ENCODE data around the gene GARIN5B.
"Not testable (repeated sequence)": the region's sequence is repeated elsewhere in the genome, so short reads cannot be mapped to it uniquely, and the experiment has no call there.

GARIN5B gene
- 0 to 0.28 reads per million in 2 donors for total RNA-seq

DNA sequence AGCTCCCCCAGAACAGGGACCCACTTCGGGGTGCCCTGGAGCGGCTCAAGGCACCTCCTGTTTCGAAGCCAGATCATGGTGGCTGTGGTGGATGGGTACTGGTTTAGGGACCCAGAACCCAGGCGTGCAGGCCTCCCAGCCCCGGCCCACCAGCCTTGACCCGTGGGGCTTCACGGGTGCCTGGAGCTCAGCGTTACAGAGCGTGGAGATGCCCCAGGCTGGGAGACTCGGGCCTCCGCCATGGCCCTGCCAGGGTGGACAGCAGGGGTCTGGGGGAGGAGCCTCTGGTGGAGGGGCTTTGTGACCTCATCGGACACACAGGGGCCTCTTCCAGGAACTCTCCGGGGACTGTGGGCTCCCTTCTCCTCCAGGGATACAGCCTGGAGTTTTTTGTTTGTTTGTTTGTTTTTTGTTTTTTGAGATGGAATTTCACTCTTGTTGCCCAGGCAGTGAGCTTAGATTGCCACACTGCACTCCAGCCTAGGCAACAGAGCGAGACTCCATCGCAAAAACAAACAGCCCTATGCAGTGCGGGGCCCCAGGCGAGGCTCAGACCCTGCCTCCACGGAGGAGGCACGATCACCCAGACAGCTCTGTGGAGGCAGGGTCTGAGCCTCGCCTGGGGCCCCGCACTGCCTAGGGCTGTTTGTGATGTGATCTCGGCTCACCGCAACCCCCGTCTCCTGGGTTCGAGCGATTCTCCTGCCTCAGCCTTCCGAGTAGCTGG lies at the start of gene GARIN5B:
GARIN5B (minus strand) TSS at position 271 of the 727 bp plus-strand sequence; CDS start at position 77, 194 bp downstream.
- DNase-seq: no peak

DNA sequence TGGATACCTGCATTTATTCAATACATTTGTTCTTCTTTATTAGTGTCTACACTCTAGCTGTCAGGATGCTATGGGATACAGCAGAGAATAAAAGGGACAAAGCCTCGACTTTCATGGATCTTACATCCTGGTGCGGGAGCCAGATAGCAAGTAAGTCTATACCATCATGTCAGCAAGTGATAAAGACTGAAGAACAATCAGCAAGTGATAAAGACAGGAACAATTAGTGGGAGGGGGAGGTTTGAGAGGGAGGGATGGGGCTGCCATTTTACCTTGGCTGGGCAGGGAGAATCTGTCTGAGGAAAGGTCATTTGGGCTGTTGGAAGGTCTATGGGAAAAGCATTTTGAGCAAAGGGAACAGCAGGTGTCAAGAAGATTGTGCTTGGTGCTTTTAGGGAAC lies 47.1 kb upstream of the GARIN5B start:
- no peak for DNase-seq

DNA sequence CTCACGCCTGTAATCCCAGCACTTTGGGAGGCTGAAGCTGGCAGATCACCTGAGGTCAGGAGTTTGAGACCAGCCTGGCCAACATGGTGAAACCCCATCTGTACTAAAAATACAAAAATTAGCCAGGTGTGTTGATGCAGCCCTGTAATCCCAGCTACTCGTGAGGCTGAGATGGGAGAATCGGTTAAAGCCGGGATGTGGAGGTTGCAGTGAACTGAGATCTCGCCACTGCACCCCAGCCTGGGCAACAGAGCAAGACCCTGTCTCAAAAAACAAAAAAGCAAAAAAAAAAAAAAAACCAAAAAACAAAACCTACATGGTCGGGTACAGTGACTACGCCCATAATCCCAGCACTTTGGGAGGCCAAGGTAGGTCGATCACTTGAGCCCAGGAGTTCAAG lies 46.1 kb upstream of the GARIN5B start:
- DNase-seq: not testable (repeated sequence)

DNA sequence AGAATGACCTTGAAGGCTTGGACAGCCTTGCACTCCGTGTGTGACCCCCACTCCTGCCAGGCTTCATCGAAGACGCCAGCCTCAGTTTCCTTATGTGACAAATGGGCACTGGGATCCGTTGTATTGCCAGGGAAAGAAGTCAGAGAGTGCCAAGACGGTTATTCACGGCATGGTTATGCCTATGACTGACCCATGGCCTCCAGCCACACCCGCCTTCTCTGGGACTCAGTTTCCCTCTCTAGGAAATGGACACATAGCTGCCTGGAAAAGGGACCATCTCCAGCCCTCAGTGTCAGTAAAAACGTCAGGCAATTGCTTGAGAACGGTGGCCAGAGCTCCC lies 45.4 kb upstream of the GARIN5B start:
- DNase-seq: no peak

DNA sequence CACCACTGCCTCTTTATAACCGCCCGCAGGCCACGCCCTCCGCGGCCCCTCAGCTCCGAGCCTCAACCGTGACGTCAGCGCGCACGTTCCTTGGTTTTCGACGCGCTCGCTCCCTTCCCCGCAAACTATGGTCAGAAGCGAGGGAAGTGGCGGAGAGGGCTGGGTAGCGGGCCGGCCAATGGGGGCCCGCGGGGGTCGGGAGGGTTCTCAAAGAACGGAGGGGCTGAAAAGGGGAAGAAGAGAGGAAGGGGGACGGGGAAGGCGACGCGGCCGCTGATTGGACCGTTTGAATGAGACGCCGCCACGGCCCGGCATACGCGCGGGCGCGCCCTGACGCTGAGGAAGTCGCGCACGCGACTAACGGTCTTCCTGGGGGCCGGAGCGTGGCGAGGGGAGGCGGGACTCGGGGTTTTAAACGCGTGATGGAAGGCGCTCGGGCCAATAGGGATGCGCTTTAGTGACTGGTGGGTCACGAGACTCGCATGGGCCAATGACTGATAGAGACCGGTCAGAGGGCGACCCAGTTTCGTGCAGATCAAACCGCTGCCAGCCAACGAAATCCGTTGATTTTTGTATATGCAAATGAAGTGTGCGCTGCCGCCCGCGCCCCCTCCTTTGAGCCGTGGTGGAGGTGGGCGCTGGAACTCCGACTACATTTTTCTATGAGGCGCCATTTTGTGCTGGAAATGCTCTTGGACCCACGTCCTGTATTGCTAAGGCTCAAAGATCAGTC lies 44.9 kb upstream of the GARIN5B start:
- peak; percentile 92 for DNase-seq

DNA sequence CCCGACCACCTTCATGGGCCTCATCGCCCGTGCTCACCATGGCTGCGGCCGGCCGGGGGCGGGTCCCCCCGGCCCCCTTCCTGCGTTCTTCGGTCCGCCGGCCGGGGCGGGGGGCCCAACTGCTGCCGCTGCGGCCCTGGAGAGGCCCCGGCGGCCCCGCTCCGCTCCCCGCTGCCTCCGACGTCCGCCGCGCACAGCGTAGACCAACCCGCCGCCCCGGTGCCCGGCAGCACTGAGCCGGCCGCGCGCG lies 44.4 kb upstream of the GARIN5B start, which contains the start of gene UBE2S:
UBE2S (minus strand) TSS at position 239 of the 250 bp plus-strand sequence; CDS start at position 40, 199 bp downstream.
- not testable (repeated sequence) for DNase-seq

DNA sequence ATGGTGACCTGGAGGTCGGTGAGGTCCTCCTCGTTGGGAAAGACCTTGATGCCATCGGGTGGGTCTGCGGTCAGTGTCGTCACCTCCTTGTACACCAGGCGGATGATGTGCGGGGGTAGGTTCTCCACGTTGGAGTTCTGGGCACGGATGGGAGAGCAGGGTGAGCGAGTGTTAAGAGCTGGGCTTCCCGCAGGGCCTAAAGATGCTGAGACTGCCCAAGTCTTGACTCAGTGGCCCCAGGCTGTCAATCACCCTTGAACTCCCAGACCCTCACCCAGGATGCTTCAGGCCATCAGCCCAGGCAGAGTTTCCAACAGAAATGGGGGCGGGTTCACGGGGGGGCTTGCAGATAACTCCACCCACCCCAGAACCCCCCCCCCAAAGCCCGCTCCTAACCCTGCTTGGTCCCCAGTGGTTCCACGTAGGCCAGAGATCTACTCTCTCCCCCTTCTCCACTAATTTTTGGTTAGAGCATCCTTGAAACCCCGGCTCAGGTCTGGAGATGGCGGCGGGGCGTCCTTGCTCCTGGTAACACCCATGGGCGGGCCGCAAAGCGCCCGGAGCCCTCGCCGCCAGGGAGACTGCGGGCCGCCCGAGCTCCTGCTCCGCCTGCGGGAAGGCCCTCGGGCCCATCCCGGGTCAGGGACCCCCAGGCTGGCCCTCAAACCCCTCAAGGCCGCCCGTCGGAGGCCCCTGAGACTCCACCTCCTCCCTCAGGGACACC lies 43.9 kb upstream of the GARIN5B start:
- DNase-seq: no peak

DNA sequence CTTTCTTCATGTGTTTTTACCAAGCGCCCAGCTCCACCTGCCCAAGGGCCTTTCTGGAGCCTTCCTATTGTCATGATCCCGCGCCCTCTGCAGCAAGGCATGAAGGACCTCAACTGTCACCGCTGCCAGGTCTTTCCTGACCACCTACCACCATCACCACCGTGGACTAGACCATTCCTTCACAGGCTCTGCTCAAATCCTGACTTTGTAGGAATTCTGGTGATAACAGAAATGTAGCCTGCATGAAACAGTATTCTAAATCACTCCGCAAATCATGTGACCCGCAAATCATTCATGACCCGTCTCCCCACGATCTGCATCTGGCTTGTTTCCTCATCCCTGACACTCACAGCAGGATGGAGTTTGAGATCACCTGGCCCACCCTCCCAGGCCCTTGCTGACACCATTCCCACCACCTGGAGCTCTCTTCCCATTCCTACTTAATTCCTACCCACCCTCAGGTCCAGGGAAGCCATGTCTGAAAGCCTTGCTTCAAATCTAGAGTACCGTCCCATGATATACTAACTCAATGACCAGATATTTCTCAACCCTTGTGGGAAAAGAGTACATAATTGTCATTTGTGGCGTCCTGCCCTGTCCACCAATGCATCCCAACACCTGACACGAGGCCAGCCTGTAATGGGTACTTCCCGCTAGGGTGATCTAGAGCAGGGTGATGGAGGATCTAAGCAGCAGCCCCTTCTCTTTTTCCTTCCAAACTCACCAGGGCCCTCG lies 43.2 kb upstream of the GARIN5B start:
- DNase-seq: no peak

DNA sequence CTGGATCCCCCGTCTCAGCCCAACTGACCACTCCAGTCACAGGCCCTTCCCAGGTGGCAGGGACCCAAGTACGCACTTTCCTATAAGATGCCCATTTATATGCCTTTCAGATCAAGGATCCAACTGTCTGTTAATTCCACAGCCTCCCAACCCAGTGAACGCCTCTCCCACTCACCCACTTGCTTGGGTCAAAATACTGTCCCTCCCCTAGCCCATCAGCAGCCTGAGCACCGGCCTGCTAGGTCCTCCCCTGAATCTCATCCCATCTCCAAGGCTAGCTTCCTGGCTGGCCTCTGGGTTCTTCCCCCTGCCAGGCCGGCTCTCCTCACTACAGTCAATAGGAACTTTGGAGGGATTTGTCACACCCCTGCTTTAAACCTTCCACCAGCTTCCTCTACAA lies 42.6 kb upstream of the GARIN5B start:
- DNase-seq: no peak

DNA sequence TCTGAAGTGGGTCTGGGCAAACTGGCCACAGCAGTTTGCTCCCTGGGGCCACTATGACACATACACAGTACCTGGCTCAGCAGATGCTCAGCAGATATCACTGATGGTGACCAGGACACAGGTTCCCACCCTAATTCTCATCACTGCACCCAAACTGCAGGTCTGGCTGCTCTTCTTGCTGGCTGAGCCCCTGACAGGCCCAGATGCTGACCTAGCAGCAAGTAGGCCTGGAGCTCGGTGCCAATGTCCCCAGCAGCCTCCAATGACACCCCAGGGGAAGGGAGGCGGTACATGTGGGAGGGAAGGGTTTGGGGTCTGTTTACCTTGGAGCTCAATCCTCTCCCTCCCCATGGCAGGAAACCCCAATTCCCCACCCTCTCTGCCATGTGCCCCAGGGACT lies 39.4 kb upstream of the GARIN5B start:
- DNase-seq: no peak

DNA sequence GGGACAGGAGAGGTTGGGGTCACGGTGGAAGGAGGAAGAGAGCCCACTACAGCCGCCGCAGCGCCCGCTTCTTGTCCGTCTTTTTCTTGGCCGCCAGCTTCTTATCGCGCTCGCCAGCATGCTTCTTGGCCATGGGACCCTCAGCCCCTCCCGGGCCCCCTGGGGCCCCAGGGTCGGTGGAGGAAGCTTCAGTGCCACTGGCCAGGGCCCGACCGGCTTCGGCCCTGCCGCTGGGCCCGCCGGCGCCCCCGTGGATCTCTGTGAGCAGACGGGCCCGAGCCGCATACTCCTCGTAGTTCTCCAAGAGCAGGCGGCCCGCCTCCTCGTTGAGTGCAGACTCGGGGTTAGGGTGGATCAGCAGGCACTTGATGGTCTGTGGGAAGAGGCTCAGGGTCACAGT lies 38.3 kb upstream of the GARIN5B start:
- DNase-seq: not testable (repeated sequence)

DNA sequence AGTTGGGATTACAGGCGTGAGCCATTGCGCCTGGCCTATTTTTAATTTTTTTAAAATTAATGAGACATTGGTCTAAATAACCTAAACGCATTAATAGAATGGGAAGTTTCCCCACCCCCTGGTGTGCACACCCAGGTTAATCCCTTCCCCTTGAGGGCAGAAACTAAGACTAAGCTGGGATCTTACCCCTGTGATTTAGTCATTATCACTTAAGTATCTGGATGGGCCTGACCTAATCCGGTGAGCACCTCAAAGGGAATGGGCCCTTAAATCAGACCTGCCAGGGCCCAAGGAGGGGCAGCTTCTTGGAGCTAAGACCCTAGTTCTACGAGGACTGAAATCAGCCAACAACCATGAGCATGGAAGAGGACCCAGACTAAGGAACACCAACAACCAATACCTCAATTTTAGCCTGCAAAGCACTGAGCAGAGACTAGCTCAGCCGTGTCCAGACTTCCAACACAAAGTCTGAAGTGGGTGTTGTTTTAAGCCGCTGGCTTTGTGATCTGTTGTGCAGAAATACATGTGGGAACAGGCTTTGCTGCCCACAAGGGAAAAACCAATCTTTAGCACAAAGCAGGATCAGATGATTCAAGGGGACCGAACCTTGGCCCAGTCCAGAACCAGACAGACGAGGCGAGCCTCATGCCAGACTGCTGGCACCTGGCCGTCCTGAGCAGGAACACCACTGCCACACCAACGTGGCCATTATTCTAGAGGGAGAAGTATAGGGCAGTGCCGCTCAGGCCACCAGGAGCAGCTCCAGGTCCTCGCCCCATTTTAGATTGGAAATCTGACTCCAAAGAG lies 37.4 kb upstream of the GARIN5B start:
- no peak for DNase-seq

DNA sequence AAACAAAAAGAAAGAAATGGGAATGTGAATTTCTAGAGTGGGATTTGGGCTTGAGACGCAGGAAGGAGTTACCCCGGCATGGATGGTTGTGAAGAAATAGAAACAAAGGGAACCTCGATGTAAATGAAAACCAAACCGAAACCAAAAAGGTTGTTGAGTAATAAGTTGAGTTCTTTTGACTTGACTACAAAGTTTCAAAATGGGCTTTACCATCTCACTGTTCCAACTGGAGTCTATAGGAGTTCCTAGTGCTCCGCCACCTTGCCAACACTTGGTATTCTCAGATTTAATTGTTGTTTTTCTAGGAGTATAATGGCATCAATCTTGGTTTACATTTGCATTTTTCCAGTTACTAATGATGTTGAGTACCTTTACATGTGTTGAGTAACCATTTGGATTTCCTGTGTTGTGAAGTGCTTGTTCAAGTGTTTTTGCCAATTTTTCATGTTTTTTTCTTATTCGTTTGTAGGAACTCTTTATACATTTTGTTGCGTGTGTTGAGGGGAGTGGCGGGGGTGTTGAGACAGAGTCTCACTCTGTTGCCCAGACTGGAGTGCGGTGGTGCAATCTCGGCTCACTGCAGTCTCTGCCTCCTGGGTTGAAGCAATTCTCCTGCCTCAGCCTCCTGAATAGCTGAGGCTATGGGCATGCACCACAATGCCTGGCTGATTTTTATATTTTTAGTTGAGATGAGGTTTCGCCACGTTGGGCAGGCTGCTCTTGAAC lies 35.3 kb upstream of the GARIN5B start:
- DNase-seq: no peak

DNA sequence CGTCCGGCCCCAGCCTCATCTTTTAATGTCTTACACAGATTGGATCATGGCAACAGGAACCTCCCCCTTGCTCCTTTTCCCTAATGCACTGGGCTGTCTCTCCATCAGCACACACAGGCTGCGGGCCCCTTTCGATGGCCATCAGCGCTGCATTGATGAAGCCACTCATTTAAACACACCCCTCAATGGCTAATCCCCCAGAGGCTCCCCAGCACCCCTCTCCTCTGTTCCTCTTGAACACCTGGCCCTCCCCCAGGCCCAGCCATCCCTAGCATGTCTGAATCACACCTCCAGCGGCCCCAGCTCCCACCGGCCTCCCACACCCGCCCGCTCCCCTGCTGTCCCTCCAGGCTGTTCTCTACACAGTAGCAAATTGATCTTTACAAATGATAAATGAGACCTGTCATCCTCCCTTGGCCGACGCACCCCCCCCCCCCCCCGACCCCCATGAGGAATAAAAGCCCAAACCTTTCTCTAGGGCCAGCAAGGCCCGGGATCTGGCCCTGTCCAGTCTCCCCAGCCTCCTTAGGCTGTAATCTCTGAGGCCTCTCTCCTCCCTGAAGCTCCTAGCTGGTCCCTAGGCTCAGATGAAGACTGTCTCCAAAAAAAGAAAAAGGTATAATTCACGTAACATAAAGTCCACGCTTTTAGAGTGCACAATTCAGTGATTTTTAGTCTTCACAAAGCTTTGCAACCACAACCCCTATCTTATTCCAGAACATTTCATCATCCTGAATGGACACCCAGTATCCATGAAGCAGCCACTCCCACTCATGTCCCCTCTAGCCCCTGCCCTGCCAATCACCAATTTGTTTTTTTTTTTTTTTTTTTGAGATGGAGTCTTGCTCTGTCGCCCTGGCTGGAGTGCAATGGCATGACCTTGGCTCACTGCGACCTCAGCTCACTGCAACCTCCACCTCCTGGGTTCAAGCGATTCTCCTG lies 30.0 kb upstream of the GARIN5B start:
- DNase-seq: no peak

DNA sequence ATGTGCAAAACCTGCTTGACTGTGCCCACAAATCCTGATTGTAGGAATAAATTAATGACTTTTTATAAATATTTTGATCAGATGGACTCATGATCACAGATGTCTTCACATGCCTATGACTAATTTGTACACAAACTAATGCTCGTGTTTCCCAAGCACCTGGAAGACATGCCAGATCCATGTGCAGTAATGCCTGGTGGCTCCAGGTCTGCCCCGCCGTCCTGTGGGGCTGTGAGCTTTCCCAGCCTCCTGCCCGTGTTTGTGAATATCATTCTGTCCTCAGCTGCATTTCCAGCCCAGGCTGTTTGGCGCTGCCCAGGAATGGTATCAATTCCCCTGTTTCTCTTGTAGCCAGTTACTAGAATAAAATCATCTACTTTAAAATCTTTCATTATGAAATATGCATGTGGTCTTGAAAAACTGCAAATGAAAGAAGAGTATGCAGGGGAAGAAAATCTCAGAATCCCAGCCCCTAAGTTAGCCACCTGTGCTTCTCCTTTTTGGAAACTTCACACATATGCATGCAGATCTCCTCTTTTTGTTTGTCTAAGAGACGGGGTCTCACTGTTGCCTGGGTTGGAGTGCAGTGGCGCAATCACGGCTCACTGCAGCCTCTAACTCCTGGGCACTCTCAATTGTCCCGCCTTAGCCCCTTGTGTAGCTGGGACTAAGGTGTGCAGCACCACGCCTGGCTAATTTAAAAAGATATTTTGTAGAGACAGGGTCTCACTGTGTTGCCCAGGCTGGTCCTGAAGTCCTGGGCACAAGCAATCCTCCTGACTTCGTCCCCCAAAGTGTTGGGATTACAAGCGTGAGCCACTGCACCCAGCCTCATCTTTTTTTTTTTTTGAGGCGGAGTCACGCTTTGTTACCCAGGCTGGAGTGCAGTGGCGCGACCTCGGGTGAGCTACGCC lies 28.9 kb upstream of the GARIN5B start:
- DNase-seq: no peak

DNA sequence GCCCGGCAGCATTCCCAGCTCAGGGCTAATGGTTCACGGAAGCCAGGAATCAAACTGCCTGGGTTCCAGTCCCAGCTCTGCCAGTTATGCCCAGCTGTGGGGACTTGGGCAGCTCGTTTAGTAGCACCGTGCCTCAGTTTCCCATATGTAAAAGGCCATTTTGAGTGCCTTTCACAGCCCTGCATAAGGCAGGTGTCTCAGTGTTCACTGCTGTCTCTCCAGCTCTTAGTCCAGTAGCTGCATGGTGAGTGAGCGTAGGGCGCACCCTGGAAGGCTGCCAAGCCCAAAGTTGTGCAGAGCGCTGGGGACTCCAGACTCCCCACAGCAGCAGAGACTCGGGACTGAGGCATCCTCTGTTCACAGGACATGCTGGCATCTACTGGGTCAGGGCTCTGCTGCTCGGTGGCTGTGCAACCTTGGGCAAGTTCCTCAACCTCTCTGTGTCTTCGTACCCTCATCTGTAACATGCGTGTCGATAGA lies 28.2 kb upstream of the GARIN5B start:
- DNase-seq: no peak

DNA sequence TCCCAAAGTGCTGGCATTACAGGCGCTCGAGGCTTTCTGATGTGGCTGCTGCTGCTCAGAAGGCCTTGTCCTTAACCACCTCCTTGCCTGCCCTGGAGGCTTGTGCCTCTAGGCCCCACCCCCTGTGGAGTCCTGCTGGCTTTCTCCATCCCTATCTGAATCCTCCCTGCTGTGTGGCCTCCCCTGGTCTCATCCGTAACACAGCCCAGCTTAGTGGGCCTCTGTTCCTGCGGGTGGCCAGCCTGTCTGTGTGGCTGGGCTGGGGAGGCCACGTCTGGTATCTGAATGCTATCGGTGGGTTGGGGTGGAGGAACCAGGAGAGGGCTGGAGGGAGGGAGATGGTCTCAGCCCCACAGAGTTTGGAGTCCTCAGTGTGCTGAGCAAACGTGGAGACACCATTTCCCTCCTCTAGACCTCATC lies 27.4 kb upstream of the GARIN5B start:
- no peak for DNase-seq

DNA sequence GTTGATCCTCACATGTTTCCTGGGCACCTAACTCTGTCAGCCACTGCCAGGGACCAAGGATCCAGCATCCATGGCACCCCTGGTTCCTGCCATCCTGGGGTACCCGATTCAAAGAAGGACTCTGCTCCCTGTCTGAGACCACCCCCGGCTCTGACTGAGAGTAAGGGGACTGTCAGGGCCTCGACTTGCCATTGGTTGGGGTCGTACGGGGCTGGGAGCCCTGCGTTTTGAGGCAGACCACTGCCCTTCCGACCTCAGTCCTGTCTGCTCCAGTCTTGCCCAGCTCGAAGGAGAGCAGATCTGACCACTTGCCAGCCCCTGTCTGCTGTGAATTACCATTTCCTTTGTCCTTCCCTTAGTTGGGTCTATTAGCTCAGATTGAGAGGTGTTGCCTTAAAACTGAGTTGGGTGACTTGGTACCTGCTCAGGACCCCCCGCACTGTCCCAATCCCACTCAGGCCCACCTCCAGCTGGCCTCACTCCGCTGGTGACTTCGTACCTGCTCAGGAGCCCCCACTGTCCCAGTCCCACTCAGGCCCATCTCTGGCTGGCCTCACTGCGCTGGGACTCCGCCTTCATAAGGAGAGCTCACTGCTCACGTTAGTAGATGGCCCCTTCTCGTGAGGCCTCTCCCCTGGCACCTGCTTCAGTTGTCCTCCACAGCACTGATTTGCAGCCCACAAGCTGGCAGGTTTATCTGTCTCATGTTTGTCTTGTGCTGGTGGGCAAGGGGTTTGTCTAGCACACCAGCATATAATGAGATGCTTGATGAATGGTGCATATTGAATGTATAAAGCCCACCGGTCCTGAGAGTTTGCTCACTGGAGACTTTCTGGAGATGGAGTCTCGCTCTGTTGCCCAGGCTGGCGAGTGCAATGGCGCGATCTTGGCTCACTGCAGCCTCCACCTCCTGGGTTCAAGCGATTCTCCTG lies 26.6 kb upstream of the GARIN5B start:
- no peak for DNase-seq

Measured in T-helper 9 cell (primary cell).